Measurements from ENCODE around the gene CCL26. TPM values are rescaled to one million over a fixed set of nuclear protein-coding genes. Genes with fewer than 3 reads are reported as not detected.

Gene CCL26
- total RNA-seq, 1 donor from 2014 or later: 0.89 TPM

Other genes with a start within 250 kb of the CCL26 start
- gene HIP1, start 33.3 kb downstream of the CCL26 start, total RNA-seq: 19.3 TPM
- 0.92 TPM for gene CCL24, start 41.6 kb upstream of the CCL26 start, total RNA-seq
- 56.4 TPM for gene RHBDD2, start 106.8 kb upstream of the CCL26 start, total RNA-seq
- gene POR, start 142.9 kb upstream of the CCL26 start, total RNA-seq: 195 TPM
- 69.1 TPM for gene TMEM120A, start 222.4 kb upstream of the CCL26 start, total RNA-seq

Data from mucosa of gallbladder (tissue), 1 donor.